ENCODE measurements around the gene CAMKK1.

Gene CAMKK1

GRCh38 chr17:3828151-3828851, 64.6 kb downstream of the CAMKK1 start:
- DNase-seq (ENCODE audit: low read depth in 2 of 2), result peak in 1 of 2 donors; percentile 17
- H3K4me3 ChIP-seq (replicated peaks in 1 of 2; ENCODE audit: low read depth in 2 of 2, low read length in 2 of 2), result no peak overlapping the region
- TF ChIP-seq, protein P1, sequence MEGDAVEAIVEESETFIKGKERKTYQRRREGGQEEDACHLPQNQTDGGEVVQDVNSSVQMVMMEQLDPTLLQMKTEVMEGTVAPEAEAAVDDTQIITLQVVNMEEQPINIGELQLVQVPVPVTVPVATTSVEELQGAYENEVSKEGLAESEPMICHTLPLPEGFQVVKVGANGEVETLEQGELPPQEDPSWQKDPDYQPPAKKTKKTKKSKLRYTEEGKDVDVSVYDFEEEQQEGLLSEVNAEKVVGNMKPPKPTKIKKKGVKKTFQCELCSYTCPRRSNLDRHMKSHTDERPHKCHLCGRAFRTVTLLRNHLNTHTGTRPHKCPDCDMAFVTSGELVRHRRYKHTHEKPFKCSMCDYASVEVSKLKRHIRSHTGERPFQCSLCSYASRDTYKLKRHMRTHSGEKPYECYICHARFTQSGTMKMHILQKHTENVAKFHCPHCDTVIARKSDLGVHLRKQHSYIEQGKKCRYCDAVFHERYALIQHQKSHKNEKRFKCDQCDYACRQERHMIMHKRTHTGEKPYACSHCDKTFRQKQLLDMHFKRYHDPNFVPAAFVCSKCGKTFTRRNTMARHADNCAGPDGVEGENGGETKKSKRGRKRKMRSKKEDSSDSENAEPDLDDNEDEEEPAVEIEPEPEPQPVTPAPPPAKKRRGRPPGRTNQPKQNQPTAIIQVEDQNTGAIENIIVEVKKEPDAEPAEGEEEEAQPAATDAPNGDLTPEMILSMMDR (IDR thresholded peaks at IDR 0.05; ENCODE audit: low read depth, low read length), result no peak

- no peak overlapping the region for H3K4me3 ChIP-seq (replicated peaks in 1 of 2; ENCODE audit: low read depth in 2 of 2, low read length in 2 of 2)
- TF ChIP-seq, protein P1 (IDR thresholded peaks at IDR 0.05; ENCODE audit: low read depth, low read length), result peak; percentile 86
- peak; percentile 81 to 85 for DNase-seq (ENCODE audit: low read depth in 2 of 2)
Measured at GRCh38 chr17:3827124-3827773, 65.6 kb downstream of the CAMKK1 start.

DNA sequence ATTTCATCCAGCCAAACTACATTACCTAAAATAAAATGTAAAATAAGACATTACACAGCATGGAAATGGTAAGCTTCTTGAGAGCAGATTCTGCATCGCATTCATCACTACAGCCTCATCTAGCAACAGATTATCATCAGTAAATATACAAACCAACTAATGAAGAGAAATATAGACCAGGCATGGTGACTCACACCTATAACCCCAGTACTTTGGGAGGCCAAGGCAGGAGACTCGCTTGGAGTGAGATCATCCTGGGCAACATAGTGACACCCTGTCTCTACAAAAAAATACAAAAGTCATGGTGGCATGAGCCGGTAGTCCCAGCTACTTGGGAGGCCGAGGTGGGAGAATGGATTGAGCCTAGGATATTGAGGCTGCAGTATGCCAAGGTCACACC, 66.7 kb downstream of the CAMKK1 start:
- no peak overlapping the region for H3K4me3 ChIP-seq (replicated peaks in 1 of 2; ENCODE audit: low read depth in 2 of 2, low read length in 2 of 2)
- DNase-seq (ENCODE audit: low read depth in 2 of 2), result no peak
- TF ChIP-seq, protein P1 (IDR thresholded peaks at IDR 0.05; ENCODE audit: low read depth, low read length), result no peak

GRCh38 chr17:3821101-3821500, 71.8 kb downstream of the CAMKK1 start:
- TF ChIP-seq, protein P1 (IDR thresholded peaks at IDR 0.05; ENCODE audit: low read depth, low read length), result no peak
- no peak for DNase-seq (ENCODE audit: low read depth in 2 of 2)
- no peak overlapping the region for H3K4me3 ChIP-seq (replicated peaks in 1 of 2; ENCODE audit: low read depth in 2 of 2, low read length in 2 of 2)

- peak; percentile 17 to 37 for DNase-seq (ENCODE audit: low read depth in 2 of 2)
- TF ChIP-seq, protein P1 (IDR thresholded peaks at IDR 0.05; ENCODE audit: low read depth, low read length), result no peak
Measured at GRCh38 chr17:3818786-3819185, 74.1 kb downstream of the CAMKK1 start.

DNA sequence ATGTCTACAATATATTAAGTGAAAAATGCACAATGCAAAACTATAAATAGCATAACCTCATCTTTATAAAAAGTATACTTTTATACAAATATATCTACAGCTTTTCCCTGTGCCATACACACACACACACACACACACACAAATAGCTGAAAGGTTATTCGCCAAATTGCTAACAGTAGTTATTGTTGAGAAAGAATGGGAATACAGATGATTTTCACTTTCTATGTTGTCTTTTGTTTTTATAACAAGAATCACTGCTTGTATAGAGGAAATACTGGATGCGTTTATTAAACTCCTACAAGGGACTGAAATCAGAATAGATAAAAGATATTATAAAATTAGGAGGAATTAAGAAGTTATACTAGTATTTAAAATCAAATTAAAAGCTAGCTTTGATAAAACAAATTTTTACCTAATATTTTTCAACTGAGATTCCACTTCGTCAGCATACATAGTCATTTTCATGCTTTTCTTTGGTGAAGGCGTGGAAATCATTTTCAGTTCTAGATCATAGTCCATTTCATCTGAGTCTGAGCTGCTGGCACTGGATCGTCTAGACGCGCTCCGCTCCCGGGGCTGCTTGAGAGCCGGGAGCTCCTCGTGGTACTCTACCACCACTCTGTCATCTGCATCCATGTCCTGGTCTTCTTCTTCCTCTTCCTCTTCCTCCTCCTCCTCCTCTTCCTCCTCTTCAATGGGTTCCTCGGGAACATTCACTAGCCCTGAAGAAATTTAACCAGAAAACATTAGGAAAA, 74.8 kb downstream of the CAMKK1 start:
- no peak overlapping the region for H3K4me3 ChIP-seq (replicated peaks in 1 of 2; ENCODE audit: low read depth in 2 of 2, low read length in 2 of 2)
- TF ChIP-seq, protein P1 (IDR thresholded peaks at IDR 0.05; ENCODE audit: low read depth, low read length), result no peak
- DNase-seq (ENCODE audit: low read depth in 2 of 2), result no peak

More at GRCh38 chr17:3818786-3819185, 74.1 kb downstream of the CAMKK1 start:
- H3K4me3 ChIP-seq (replicated peaks in 1 of 2; ENCODE audit: low read depth in 2 of 2, low read length in 2 of 2), result no peak overlapping the region

Measured in cardiac fibroblast (primary cell).